ENCODE measurements around the gene ANKLE2.
"Not testable (repeated sequence)": the region's sequence is repeated elsewhere in the genome, so short reads cannot be mapped to it uniquely, and the experiment has no call there.

The ANKLE2 gene

GRCh38 chr12:132776816-132777568 is 15.4 kb upstream of the ANKLE2 start:
- no peak for DNase-seq

GRCh38 chr12:132776230-132776625 is 14.6 kb upstream of the ANKLE2 start:
- not testable (repeated sequence) for DNase-seq

GRCh38 chr12:132775502-132776229 is 14.0 kb upstream of the ANKLE2 start:
- DNase-seq = no peak

- no peak for DNase-seq
Observed at GRCh38 chr12:132774646-132775275, 13.1 kb upstream of the ANKLE2 start.

- no peak for DNase-seq
Observed at GRCh38 chr12:132774159-132774558, 12.5 kb upstream of the ANKLE2 start.

- DNase-seq = no peak
Observed at GRCh38 chr12:132773077-132773955, 11.7 kb upstream of the ANKLE2 start.

- DNase-seq = no peak
Observed at GRCh38 chr12:132772606-132773005, 11.0 kb upstream of the ANKLE2 start.

- DNase-seq = no peak
Observed at GRCh38 chr12:132771126-132771838, 9.7 kb upstream of the ANKLE2 start.

- no peak for DNase-seq
Observed at GRCh38 chr12:132766380-132767085, 4.9 kb upstream of the ANKLE2 start.

- DNase-seq = no peak
Observed at GRCh38 chr12:132765361-132765760, 3.7 kb upstream of the ANKLE2 start.

GRCh38 chr12:132764231-132764630 is 2.6 kb upstream of the ANKLE2 start:
- DNase-seq = no peak

GRCh38 chr12:132761921-132762583 is 420 bp upstream of the ANKLE2 start:
- no peak for DNase-seq

GRCh38 chr12:132759359-132759758 is 2.3 kb downstream of the ANKLE2 start:
- DNase-seq = no peak

- DNase-seq = not testable (repeated sequence)
Observed at GRCh38 chr12:132758825-132759224, 2.8 kb downstream of the ANKLE2 start.

- no peak for DNase-seq
Observed at GRCh38 chr12:132754160-132754932, 7.3 kb downstream of the ANKLE2 start.

- DNase-seq = not testable (repeated sequence)
Observed at GRCh38 chr12:132753670-132754069, 8.0 kb downstream of the ANKLE2 start.

GRCh38 chr12:132748319-132748718 is 13.3 kb downstream of the ANKLE2 start:
- no peak for DNase-seq

- DNase-seq = no peak
Observed at GRCh38 chr12:132747896-132748295, 13.7 kb downstream of the ANKLE2 start.

GRCh38 chr12:132747395-132747794 is 14.2 kb downstream of the ANKLE2 start:
- DNase-seq = no peak

- no peak for DNase-seq
Observed at GRCh38 chr12:132746613-132747012, 15.0 kb downstream of the ANKLE2 start.
